Spleen (tissue), 7 donors: ENCODE results near the gene PALLD.

Experiments
- CTCF ChIP-seq, 11 experiments: fragments of 200-600 bp in 7 of 11; fragments of 450-650 bp in 4 of 11; sonication (generic) in 4 of 11; IDR thresholded peaks in 8 of 11; conservative IDR thresholded peaks in 3 of 11; 1 replicate in 7 of 11; 2 replicates in 4 of 11; pipeline versions ENCODE4 v1.4.0 to v1.8.0; 2016 to 2021; ENCODE audit warnings: antibody characterized with exemption in 11 of 11, inconsistent platforms in 4 of 11, mild to moderate bottlenecking in 1 of 11
- POLR2A ChIP-seq, 3 donors: fragments of 450-650 bp; IDR thresholded peaks; one replicate each; pipeline ENCODE4 v1.5.1; 2017; ENCODE audit warnings: antibody characterized with exemption in 3 of 3, mild to moderate bottlenecking in 1 of 3
- POLR2AphosphoS5 ChIP-seq, 3 donors: sonication (generic); formaldehyde crosslinking; IDR thresholded peaks; one replicate each; pipeline ENCODE4 v1.5.1; 2017; ENCODE audit warnings: antibody characterized with exemption in 3 of 3
- donor health status: DM: no; HTN: no; CAD: no; lungs with moderate emphysema.
- donor health status: DM: no; HTN: no; CAD: no.
- donor health status: DM: no; HTN: no; CAD: no.

- TF ChIP-seq CTCF (IDR thresholded peaks at IDR 0.05 in 8 of 11, conservative IDR thresholded peaks at IDR 0.05 in 3 of 11) (no peak), POLR2A (IDR thresholded peaks at IDR 0.05) (no peak), POLR2AphosphoS5 (IDR thresholded peaks at IDR 0.05) (no peak)
Measured at GRCh38 chr4:168839758-168840391, 343.0 kb downstream of the PALLD start.
